ENCODE measurements around the gene ZNF280B. TPM values are rescaled to one million over a fixed set of nuclear protein-coding genes. Genes with fewer than 3 reads are reported as not detected.
A peak's percentile ranks its signal among the peaks of the same experiment; 100 is the strongest.

ZNF280B gene
- total RNA-seq, 1 experiment from 2014 or later = 8.2 TPM

GRCh38 chr22:22506736-22507135 is 1.8 kb downstream of the ZNF280B start:
- Histone ChIP-seq H3K56ac (ENCODE audit: insufficient read length, low read depth, low read length) (no peak overlapping the region), H3T11ph (ENCODE audit: low read length) (no peak overlapping the region), H4K91ac (ENCODE audit: insufficient read length, low read depth, low read length) (no peak overlapping the region), H3K18ac (ENCODE audit: insufficient read length, low read depth, low read length) (no peak overlapping the region), H2BK15ac (ENCODE audit: low read depth, low read length) (no peak overlapping the region), H4K20me1 (ENCODE audit: control insufficient read depth, insufficient read depth, insufficient read length) (no peaks in the 10 kb centered on the region), H4K5ac (ENCODE audit: insufficient read length, low read depth, low read length) (no peak overlapping the region), H4K8ac (replicated peaks; ENCODE audit: insufficient read length, low read depth, low read length) (no peak overlapping the region), H3K4me1 (ENCODE audit: insufficient read depth, low read length) (no peaks in the 10 kb centered on the region; the same call in 1 of the 2 replicates), H3K4me2 (ENCODE audit: insufficient read depth, insufficient read length, low read length) (no peak overlapping the region), H3K23me2 (ENCODE audit: insufficient read length, low read depth, low read length, poor library complexity, severe bottlenecking) (peaks cover 5% of the 10 kb centered on the region), H2BK5ac (ENCODE audit: insufficient read length, low read length) (no peak overlapping the region), H3K79me1 (ENCODE audit: insufficient read depth, low read depth, low read length, poor library complexity, severe bottlenecking) (peaks cover 9% of the 10 kb centered on the region), H3K9ac (ENCODE audit: extremely low read depth, insufficient read length, low read length) (no peak overlapping the region), H2BK120ac (ENCODE audit: low read depth, low read length, poor library complexity, severe bottlenecking) (no peak overlapping the region), H3K14ac (ENCODE audit: insufficient read depth, low read length) (no peak overlapping the region), H3K23ac (ENCODE audit: insufficient read length, low read depth, low read length) (no peak overlapping the region), H2AK5ac (ENCODE audit: insufficient read length, low read length) (no peak overlapping the region), H2BK20ac (ENCODE audit: low read depth, low read length, poor library complexity, severe bottlenecking) (no peak overlapping the region), H3K4ac (ENCODE audit: low read depth, low read length) (no peak overlapping the region), H3K79me2 (ENCODE audit: insufficient read depth, low read length) (no peaks in the 10 kb centered on the region; the same call in 1 of the 2 replicates), H2AFZ (ENCODE audit: low read length) (no peak overlapping the region), H3K27me3 (ENCODE audit: insufficient read depth, low read length) (no peaks in the 10 kb centered on the region; the same call in 1 of the 2 replicates), H3K9me3 (ENCODE audit: control insufficient read depth, low read depth, low read length) (no peaks in the 10 kb centered on the region), H2BK12ac (ENCODE audit: insufficient read length, low read depth, low read length) (no peak overlapping the region), H3K27ac (ENCODE audit: insufficient read length, low read depth, low read length) (no peak overlapping the region)
- no peak for DNase-seq
- no CpG with 5 or more reads among the region's 1 CpG for WGBS (ENCODE audit: extremely low coverage, insufficient read length, low lambda C conversion rate)
- peaks cover 18 to 22% of the 10 kb centered on the region in 2 experiments for H3K9me3 Mint-ChIP-seq
- H3K27ac Mint-ChIP-seq = no peak overlapping the region
- H3K36me3 Mint-ChIP-seq (ENCODE audit: insufficient read depth in 1 of 3, low read depth in 3 of 3) = peaks cover 27 to 57% (median 48%) of the 10 kb centered on the region in 3 experiments
- H3K4me1 Mint-ChIP-seq = peaks cover 6 to 8% of the 10 kb centered on the region in 2 experiments
- peak overlapping the region; percentile 87 to 89; a peak in 2 of 5 replicates for H3K4me3 Mint-ChIP-seq
- no peak for TF ChIP-seq CTCF (conservative IDR thresholded peaks at IDR 0.05)
- peaks cover 51% of the 10 kb centered on the region for H3K27me3 Mint-ChIP-seq (ENCODE audit: low read depth)
